HCEC 1CT (cell line): ENCODE data around the gene MAP7D2.

Source experiments
- DNase-seq: peaks from one replicate; pipeline ENCODE4 v3.0.0-alpha.2; 2017

The MAP7D2 gene

DNA sequence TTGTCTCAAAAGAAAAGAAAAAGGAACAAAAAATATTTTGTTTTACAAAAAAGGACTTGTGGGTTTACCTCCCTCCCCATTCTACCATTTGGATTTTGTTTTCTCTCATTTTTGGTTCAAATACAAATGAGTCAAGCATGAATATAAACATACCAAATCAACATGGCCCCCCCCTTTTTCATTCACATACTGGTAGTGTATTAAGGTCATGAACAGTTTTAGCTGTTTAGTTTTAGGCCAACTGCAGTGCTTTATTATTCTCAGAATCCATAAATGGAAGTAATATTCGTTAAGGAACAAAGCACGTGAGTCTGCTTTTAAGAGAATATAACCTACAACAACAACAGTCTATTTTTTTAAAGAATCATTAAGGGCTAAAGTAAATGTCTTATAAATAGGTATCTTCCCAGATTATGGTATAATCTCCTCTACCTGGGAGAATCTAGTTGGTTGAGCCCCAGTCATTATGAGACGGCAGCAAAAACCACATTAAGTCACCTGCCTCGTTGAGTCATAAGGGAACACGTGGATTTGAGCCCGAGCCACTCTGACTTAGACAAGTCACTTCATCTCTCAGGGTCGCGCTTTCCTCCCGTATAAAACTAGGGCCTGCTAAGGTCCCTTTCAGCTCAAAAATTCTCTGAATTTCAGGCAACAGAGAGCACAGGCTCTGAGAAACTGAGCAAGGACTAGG is 152.5 kb downstream of the MAP7D2 start:
- no peak for DNase-seq

DNA sequence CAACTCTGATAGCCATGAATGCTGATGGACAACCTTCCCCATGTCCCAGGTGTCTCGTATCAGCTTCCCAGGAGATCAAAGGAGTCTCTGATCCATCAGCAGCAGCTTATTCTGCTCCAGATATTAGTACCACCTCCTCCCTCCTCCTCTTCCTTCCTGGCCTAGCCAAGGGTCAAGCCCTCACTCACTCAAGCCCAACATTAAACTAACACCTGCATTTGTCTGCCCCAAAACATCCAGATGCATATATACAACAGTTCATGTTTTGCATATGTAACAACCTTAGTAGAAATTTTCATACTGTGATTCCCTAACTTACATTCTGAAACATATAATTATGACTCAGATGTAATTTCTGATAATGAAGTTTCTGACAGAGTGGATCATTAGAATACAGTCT is 155.8 kb downstream of the MAP7D2 start:
- DNase-seq: no peak

DNA sequence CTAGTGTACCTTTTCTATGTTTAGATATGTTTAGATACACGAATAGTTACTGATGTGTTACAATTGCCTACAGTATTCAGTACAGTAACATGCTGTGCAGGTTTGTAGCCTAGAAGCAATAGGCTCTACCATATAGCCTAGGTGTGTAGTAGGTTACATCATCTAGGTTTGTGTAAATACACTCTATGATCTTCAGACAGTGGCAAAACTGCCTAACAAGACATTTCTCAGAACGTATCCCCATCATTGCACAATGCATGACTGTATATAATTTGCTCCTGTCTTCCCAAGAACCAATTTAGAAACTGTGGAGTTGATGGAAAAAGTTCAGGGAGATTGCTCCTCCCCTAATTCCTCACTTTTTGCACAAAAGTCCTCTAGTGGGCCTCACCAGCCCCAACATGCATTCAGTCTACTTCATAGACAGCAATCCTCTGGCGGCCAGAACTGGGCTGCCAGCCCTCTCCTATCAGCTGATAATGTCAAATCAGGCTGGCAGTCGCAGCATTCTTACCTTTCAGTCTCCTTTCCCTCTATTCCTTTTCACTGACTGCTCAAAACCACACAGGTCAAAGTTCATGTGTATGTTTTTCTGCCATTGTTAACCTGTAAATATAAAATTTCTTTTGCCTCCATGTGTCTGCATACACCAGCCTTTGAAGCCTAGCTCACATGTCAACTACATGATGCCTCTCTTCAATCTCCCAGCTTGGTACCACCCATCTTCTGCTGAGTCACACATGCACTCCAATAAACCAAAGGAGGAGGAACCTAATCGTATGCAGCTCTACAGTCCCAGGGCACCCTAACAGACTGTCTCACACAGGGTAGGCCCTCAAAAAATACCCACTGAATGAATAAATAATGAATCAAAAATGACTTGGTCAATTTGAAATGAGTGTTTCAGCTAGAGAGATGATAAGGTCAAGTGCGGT is 157.9 kb downstream of the MAP7D2 start:
- peak; percentile 1 for DNase-seq

DNA sequence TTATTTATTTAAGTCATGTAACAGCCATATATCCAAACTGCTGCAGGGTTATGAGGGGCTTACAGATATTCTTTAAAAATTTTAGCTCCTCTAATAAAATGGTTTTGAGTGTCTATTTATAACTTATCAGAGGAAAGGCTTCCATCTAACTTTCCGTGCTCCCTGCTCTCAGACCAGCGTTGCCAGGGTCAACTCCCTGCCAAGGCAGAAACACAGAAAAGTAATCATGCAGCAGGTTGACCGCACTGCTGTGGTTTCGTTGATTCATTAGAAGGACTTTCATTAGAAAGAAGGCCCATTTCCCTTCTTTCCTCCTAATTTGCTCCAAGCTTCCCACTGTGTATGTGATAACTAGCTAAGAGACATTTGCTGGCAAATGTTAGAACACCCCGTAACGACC is 159.8 kb downstream of the MAP7D2 start:
- no peak for DNase-seq
